Stimulated activated CD8-positive, alpha-beta memory T cell treated with anti-CD3 and anti-CD28 coated beads, Interleukin-12 subunit alpha, Interleukin-12 subunit beta, amount 100 ng/mL, for 4 hours (primary cell): Measurements from ENCODE around the gene RHBDL1.

ENCODE experiments used
- DNase-seq: peaks from one replicate; pipeline ENCODE4 v3.0.0-alpha.2; 2020; ENCODE audit warnings: low read depth

Gene RHBDL1

DNA sequence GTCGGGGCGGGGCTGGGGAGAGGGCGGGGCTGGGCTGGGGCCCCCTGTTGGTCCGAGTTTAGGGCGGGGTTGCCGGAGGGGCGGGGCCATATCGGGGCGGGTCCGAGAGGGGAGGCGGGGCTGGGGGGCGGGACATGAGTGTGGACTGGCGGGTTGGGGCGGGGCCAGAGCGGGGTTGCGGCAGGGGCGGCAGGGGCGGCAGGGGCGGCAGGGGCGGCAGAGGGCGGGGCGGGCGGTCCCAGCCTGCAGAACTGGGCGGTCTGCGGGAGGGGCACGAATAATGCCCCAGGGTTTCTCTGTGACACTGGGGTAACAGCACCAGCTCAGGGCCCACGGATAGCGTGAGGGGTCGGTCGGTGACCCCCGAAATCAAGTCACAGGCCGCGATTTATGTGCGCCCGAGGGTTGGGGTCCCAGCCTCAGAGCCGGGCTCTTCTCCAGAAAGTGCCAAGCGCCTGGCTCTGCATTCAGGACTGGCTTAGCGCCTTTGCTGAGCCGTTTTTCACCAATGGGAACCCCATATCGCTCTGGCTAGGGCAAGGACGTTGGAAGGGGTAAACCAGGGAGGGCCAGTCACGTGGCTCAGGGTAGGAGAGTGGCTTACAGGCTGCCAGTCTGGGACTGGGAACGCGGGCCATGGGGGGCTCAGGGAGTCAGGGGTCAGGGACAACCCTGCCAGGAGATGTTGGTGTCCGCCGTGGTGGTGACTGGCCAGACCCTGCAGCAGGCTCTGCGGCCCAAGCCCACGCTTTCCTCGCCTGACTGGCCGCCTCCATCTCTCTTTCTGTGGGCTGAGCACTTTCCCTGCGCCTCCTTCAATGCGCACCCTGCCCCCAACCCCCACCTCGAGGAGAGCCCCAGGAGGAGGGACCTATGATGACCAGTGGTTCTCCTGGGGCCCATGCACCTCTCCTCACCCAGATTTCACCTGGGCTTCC lies 38.1 kb upstream of the RHBDL1 start:
- DNase-seq, result peak; percentile 78

GRCh38 chr16:638034-638543 lies 37.4 kb upstream of the RHBDL1 start:
- DNase-seq, result no peak

- DNase-seq, result no peak
Measured at GRCh38 chr16:638836-639235, 36.6 kb upstream of the RHBDL1 start.

GRCh38 chr16:640614-641013 lies 34.9 kb upstream of the RHBDL1 start:
- DNase-seq, result no peak

DNA sequence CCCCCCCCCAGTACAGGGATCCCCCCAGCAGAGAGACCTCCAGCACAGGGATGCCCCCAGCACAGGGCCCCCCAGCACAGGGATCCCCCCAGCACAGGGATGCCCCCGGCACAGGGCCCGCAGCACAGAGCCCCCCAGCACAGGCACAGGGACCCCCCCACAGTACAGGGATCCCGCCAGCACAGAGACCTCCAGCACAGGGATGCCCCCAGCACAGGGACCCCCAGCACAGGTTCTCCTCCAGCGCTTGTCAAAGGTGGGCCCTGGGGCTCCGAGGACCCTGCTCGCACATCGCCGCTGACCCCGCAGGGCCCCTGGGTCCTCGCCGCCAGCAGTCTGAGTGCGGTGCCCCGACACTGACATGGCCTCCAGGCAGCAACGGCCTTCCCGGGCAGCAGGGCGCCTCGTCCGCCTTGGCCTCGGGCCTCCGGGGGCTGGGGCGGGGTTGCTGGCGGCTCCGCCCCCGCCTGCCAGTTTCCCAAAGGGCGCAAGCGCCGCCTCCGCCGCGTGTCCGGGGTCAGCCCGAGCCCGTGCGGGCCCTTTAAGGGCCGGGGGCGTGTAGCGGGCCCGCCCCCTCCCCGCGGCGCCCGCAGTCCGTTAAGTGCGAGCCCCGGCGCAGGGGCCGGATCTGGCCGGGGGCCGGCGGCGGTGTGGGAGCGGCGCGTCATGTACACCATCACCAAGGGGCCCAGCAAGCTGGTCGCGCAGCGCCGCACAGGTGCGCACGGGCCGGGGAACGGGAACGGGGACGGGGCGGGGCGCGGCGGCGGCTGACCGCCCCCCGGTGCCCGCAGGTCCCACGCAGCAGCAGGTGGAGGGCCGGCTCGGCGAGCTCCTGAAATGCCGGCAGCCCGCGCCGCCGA lies 33.9 kb upstream of the RHBDL1 start, which contains the start of gene MCRIP2:
Gene MCRIP2, plus strand, starts transcription at position 503 of the 863 bp plus-strand sequence. Its CDS starts 164 bp downstream, at position 667.
- DNase-seq, result peak; percentile 58

DNA sequence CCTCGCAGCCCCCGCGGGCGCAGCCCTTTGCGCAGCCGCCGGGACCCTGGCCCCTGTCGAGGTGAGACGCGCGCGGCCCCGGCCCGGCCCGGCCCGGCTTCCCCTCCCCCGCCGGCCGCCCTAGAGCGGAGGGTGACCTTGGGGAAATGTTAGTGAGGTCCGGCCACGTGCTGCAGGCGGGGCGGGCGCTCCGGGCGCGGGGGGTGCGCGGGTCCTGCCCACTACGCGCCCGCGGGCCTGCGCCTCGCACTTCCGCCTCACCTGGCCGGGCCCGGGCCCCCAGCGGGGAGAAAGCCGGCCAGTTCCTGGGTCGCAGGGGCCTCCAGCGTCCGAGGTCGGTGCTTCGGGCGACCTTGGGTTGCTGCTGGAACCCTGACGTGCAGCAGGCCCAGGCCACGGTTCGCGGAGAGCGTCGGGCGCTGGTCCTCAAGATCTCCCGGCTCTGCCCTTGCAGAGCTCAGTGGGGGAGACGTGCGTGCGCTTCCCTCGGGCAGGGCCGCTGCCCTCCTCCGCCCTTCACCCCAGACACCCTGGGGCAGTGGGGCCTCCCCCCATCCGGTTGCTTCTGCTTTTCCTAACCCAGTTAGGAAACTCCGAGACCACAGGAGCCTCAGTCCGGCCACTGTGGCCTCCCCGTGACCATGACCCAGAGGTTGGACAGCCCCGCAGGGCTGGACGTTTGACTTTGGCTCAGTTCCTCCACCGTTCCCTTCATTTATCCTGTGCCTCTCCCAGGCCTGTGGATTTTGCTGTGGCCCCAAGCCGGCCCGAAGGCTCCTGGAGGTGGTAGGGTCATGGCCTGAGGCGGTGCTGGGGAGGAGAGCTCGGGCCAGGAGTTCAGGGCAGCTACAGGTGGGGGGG lies 33.1 kb upstream of the RHBDL1 start:
- DNase-seq, result no peak

DNA sequence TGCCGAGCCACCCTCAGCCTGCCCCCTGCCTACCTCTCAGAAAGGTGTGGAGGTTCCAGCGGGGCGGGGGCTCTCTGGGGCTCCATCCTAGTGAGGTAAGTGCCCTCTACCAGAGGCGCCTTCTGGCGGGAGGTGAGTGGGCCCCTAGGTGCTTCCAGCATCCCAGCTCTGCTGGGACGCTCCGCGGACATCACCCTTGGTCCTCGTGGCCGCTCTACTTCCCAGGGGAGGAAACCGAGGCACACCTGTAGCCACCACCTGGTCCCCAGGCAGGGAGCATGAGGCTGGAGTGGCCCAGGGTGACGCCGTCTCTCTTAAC lies 32.5 kb upstream of the RHBDL1 start:
- no peak for DNase-seq

DNA sequence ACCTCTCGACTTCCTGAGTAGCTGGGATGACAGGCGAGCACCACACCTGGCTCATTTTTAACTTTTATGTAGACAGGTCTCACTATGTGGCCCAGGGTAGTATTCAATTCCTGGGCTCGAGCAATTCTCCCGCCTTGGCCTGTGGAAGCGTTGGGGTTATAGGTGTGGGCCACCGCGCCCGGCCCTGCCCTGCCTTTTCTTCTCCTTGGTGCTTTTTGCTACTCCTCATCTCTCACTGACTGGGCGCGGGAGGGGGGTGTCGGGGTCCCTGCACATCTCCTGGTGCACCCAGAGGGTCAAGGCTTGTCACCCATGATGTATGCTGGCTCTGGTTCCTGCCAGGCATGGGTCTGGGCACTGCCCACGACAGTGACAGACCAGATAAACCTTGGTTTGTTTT lies 30.9 kb upstream of the RHBDL1 start:
- no peak for DNase-seq

GRCh38 chr16:645852-646678 lies 29.4 kb upstream of the RHBDL1 start:
- no peak for DNase-seq

DNA sequence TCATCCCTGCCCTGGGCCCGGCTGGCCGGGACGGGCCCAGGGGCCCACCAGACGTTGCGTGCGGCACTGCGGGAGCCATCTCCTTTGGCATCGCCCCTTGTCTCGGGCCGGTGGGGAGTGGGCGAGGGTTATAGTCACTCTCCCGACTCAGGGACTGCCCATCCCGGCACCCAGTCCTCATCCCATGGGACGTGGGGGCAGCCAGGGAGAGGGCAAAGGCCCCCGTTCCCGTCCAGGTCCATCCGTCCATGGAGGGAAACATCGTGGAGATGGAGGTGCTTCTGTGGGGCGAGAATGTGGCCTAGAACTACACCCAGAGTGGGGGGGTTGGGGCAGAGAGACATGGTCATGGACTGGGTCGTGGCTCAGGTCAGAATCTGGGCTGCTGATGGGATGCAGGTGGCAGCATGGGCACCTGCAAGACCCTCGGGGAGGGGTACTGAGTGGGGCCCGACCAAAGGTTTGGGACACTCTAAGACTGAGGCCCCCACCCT lies 28.7 kb upstream of the RHBDL1 start:
- no peak for DNase-seq

- no peak for DNase-seq
Measured at GRCh38 chr16:647173-647902, 28.1 kb upstream of the RHBDL1 start.

- no peak for DNase-seq
Measured at GRCh38 chr16:648071-648780, 27.2 kb upstream of the RHBDL1 start.

DNA sequence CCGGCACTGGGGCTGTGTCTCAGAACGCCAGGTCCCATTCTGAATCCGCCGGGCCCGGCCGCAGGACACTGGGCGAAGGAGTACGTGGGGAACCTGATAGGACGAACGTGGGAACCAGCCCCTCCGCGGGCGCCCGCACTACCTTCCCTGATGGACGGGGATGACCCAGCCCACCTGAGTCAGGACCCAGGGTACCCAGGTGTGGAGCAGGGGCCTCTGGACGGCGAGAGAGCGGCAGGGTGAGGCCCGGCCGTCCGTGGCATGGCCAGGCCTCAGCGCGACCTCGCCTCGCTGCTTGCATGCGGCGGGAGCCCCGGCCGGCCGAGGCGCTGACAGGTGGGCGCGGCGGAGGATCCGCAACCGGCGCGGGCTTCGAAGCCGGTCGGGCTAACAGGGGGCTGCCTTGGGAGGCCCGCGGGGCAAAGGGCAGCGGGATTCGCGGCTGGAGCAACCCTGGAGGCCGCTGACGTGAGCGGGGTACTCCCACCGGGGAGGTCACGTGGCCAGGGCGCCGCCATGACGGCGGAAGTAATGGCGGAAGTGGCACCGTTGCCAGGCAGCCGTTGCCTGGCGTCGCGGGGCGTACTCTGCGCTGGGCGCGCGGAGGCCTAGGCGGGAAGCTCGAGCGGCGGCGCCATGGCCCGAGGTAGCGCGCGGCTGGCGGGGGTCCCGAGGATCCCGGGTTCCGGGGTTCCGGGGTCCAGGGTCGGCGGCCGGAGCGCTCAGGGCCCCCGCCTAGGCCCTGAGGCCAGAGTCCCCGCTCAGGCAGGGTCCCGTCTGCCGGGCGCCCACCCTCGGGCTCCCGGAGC lies 26.5 kb upstream of the RHBDL1 start, which contains the start of gene WDR90:
Gene WDR90, plus strand, starts transcription at position 585 of the 809 bp plus-strand sequence. Its CDS starts 52 bp downstream, at position 637.
- DNase-seq, result peak; percentile 90

DNA sequence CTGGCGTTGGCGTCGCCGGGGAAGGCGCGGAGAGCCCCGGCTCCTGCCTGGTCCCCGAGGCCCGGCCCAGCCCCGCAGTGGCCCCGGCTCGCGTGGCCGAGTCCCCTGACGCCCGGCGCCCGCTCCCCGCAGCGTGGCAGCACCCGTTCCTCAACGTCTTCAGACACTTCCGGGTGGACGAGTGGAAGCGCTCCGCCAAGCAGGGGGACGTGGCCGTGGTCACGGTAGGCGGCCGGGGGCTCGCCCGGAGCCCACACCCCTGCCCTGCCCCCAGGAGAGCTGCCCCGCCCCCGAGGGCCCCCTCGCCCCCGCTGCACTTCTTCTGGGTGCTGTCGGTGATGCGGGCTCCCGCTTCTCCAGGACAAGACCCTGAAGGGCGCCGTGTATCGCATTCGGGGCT lies 25.8 kb upstream of the RHBDL1 start:
- DNase-seq, result no peak

GRCh38 chr16:651844-652243 lies 23.6 kb upstream of the RHBDL1 start:
- DNase-seq, result no peak

DNA sequence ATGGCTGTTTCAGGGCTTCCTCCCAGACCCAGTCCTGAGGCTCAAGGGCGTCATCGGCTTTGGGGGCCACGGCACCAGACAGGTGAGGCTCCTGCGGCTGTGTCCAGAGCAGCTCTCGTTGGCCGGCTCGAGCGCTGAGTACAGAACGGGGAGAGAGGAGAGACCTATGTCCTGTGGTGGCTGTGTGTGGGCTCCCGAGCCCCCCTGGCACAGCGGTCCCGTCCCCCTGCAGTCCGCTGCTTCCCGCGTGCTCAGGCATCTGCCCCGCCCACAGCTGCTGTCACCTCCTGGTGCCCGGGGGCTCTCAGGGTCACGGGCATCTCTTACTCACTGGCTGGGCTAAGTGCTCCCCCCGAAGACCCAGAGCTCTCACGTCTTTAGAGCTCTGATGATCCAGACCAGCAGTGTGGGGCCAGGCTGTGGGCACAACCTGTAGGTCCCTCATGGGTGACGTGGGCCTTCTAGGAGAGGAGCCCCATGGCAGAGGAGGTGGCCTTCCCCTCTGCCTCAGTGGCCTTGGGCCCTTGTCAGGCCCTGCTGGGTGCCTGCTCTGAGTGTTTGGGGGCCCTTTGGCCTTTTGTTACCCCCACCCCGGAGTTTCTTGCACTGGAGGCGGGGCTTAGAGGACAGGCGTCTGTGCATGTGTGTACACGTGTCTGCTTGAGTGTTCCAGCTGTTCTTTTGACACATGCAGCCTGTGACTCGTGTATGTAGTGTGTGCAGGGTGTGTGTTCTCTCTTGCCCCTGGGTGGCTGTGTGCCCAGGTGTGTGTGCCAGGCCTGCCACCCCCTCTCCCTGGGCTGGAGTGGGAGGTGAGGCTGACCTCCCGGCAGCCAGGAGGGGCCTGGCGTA lies 22.8 kb upstream of the RHBDL1 start:
- no peak for DNase-seq

GRCh38 chr16:654034-654433 lies 21.4 kb upstream of the RHBDL1 start:
- DNase-seq, result no peak
